CD4-positive, alpha-beta memory T cell (primary cell): Measurements from ENCODE around the gene FER. TPM values are rescaled to one million over a fixed set of nuclear protein-coding genes. Genes with fewer than 3 reads are reported as not detected.

Experiments used
- CTCF ChIA-PET: fragments of 350-600 bp; sonication (Branson Sonifier 250); formaldehyde crosslinking; loops from one replicate; lab custom pipeline; 2021; ENCODE audit warnings: inconsistent platforms; ENCODE audit not compliant: partially characterized antibody; lab: Charles Lee
- POLR2A ChIA-PET: fragments of 350-600 bp; sonication (Branson Sonifier 250); formaldehyde crosslinking; loops from one replicate; lab custom pipeline; 2021; ENCODE audit not compliant: partially characterized antibody; lab: Charles Lee
- DNase-seq, 5 donors: peaks; one replicate each; pipeline versions ENCODE4 v3.0.0 to v3.0.0-alpha.2; 2020 to 2022; ENCODE audit warnings: mixed read lengths in 1 of 5
- H3K27ac ChIP-seq: one replicate; pipeline ENCODE4 v1.7.0; 2013; ENCODE audit warnings: low read depth, low read length
- H3K27me3 ChIP-seq: 2 replicates; pipeline ENCODE4 v1.7.0; 2013; ENCODE audit warnings: mild to moderate bottlenecking, low read length, moderate library complexity; ENCODE audit not compliant: insufficient read depth
- H3K36me3 ChIP-seq: 2 replicates; pipeline ENCODE4 v1.7.0; 2013; ENCODE audit warnings: mild to moderate bottlenecking, low read length, moderate library complexity; ENCODE audit not compliant: insufficient read depth
- H3K4me1 ChIP-seq: 2 replicates; pipeline ENCODE4 v1.7.0; 2013; ENCODE audit warnings: mild to moderate bottlenecking, low read length, moderate library complexity; ENCODE audit not compliant: insufficient read depth
- H3K4me3 ChIP-seq, 2 donors: one replicate each; pipeline ENCODE4 v1.7.0; 2013; ENCODE audit warnings: low read length in 2 of 2, mild to moderate bottlenecking in 1 of 2
- H3K9me3 ChIP-seq, 2 donors: one replicate each; pipeline ENCODE4 v1.7.0; 2013; ENCODE audit warnings: low read length in 2 of 2, control low read depth in 1 of 2; ENCODE audit not compliant: control insufficient read depth in 1 of 2
- H3K27ac Mint-ChIP-seq, 7 donors: one replicate each; pipeline ENCODE4 v1.8.0; 2020 to 2021; ENCODE audit warnings: mixed read lengths in 7 of 7, mild to moderate bottlenecking in 6 of 7, inconsistent platforms in 3 of 7, moderate library complexity in 3 of 7
- H3K27me3 Mint-ChIP-seq, 2 donors: one replicate each; pipeline ENCODE4 v1.8.0; 2020 to 2021; ENCODE audit warnings: mixed read lengths in 2 of 2
- H3K36me3 Mint-ChIP-seq, 2 donors: one replicate each; pipeline ENCODE4 v1.8.0; 2020 to 2021; ENCODE audit warnings: mixed read lengths in 2 of 2, inconsistent platforms in 1 of 2, mild to moderate bottlenecking in 1 of 2
- H3K4me1 Mint-ChIP-seq, 4 donors: one replicate each; pipeline ENCODE4 v1.8.0; 2020 to 2021; ENCODE audit warnings: mixed read lengths in 4 of 4, mild to moderate bottlenecking in 1 of 4
- H3K4me3 Mint-ChIP-seq, 8 donors: one replicate each; pipeline ENCODE4 v1.8.0; 2020 to 2021; ENCODE audit warnings: mixed read lengths in 8 of 8, mild to moderate bottlenecking in 7 of 8, moderate library complexity in 6 of 8, inconsistent platforms in 3 of 8
- H3K9me3 Mint-ChIP-seq, 8 donors: one replicate each; pipeline ENCODE4 v1.8.0; 2020 to 2021; ENCODE audit warnings: mixed read lengths in 8 of 8, mild to moderate bottlenecking in 5 of 8, inconsistent platforms in 3 of 8, moderate library complexity in 1 of 8
- intact Hi-C: fragments of 100-400 bp; cut with micrococcal nuclease; formaldehyde crosslinking; loops from one replicate; pipeline ENCODE4 v1.15.1; 2023
- polyA plus RNA-seq, 2 donors: library from polyadenylated mRNA; unstranded; fragments of 300-500 nt; fragmentation: Illumina TruSeq; gene quantifications; one replicate each; pipeline ENCODE4 v1.2.3, GENCODE V29; 2021
- total RNA-seq, 2 experiments: library from RNA; stranded (reverse); gene quantifications; one replicate each; pipeline ENCODE4 v1.2.3, GENCODE V29; 2021

FER gene
- total and polyA plus RNA-seq, 4 experiments from 2014 or later: 6.1 to 11.3 (median 10.3) TPM

DNA sequence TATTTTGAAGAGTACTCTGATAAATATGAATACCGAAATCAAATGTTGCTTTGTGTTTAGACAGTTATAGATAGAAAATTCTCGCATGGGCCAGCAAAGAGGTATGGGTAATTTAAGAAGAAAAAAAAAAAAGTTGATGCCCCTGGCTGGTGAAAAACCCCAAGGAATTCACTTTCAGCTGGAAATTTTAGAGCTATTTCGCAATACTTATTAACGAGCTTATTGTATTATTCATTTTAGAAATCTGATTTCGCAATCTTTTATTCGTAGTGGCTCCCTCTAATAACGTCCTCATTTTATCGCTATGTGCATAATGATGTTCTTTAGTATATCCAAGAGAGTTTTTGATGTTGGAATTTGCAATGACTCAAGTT, 18.5 kb upstream of the FER start:
- H3K36me3 Mint-ChIP-seq: no peaks in the 10 kb centered on the region
- ChIA-PET POLR2A (interaction anchor here (1.0 to 2.0 kb wide), 3 partner anchors 19 to 681 kb away, joined by 4 to 13 read pairs (median 6); partner anchors contain the start of genes FER and PJA2), CTCF (interaction anchor here (1.2 kb wide), 2 partner anchors 19 to 29 kb away, joined by 3 to 5 read pairs; no protein-coding TSS in a partner anchor)
- H3K4me1 Mint-ChIP-seq: peaks cover 14 to 31% (median 23%) of the 10 kb centered on the region in 4 donors
- Histone ChIP-seq H3K4me3 (no peak overlapping the region), H3K36me3 (no peaks in the 10 kb centered on the region), H3K27ac (no peak overlapping the region), H3K27me3 (no peaks in the 10 kb centered on the region), H3K4me1 (peaks cover 8% of the 10 kb centered on the region), H3K9me3 (no peaks in the 10 kb centered on the region)
- H3K27ac Mint-ChIP-seq: peak overlapping the region in 2 of 7 donors; percentile 22 to 75
- H3K9me3 Mint-ChIP-seq: peaks cover 0 to 2% (median 0%) of the 10 kb centered on the region in 8 donors
- no peak for DNase-seq
- H3K27me3 Mint-ChIP-seq: peaks cover 11 to 19% of the 10 kb centered on the region in 2 donors
- H3K4me3 Mint-ChIP-seq: peak overlapping the region in 6 of 8 donors; percentile 38 to 87 (median 81)
- intact Hi-C loops: no loop called here

DNA sequence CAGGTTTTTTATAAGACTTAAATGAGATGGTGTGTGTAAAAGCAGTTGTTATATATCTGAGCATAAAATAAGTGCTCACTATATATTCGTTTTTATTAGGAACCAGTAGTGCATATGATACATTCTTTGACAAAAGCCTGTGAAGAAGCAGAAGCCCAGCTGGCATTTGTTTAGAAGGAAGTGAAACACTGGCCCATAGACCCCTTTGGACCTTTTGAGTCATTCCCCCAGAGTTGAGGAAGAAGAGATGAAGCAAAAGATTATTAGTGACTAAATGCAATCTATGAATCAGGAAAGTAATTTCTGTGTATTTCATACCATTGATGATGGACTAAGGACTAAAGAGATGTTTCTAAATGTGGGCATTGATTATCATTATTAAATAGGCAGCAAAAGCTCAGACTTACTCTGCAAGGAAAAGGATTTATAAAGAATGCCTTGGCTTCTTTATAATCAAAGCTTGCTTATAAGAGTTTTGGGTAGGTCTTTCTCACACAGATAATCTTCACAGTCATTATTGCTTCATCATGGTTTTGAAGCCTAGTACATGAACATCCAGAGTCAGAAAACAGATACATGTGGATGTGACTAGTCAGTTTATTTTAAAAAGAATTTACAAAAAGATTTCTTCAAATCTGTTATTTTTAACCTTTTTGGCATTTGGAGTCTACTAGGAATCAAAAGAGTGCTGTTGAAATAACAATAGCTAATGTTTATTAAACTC, 16.9 kb upstream of the FER start:
- H3K4me1 Mint-ChIP-seq: peaks cover 14 to 31% (median 23%) of the 10 kb centered on the region in 4 donors
- ChIA-PET CTCF (interaction anchor here (1.2 kb wide), 1 partner anchor 11 kb away, joined by 3 read pairs; no protein-coding TSS in a partner anchor), POLR2A (no interaction called here)
- H3K36me3 Mint-ChIP-seq: no peaks in the 10 kb centered on the region
- peaks cover 13 to 23% of the 10 kb centered on the region in 2 donors for H3K27me3 Mint-ChIP-seq
- H3K9me3 ChIP-seq: no peaks in the 10 kb centered on the region
- H3K4me1 ChIP-seq: peaks cover 8% of the 10 kb centered on the region
- no peak overlapping the region for H3K4me3 Mint-ChIP-seq
- H3K27ac ChIP-seq: no peak overlapping the region
- intact Hi-C loops: loop anchor here (10.0 kb wide), 1 partner anchor 1324 kb away; no protein-coding TSS in a partner anchor
- H3K27ac Mint-ChIP-seq: no peak overlapping the region
- H3K4me3 ChIP-seq: no peak overlapping the region
- DNase-seq: no peak
- no peaks in the 10 kb centered on the region for H3K36me3 ChIP-seq
- no peaks in the 10 kb centered on the region for H3K27me3 ChIP-seq
- H3K9me3 Mint-ChIP-seq: peaks cover 0 to 2% (median 0%) of the 10 kb centered on the region in 8 donors

DNA sequence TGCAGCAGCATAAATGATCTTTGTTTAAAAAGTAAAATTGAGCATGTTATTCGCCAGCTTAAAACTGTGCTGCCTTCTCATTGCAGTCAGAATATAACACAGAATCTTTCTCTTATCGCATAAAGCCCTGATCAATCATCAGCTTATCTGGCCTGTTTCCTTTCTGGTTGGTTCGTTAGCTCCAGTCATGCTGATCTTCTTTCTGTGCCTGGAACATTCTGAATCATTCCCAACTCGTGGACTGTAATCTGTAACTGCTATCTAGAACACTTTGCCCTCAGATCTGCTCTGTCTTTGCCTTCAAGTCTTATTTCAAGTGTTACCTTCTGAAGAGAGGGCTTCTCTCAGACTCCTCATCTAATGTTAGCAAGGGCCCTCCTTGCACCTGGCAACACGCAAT, 11.9 kb upstream of the FER start:
- Histone ChIP-seq H3K36me3 (no peaks in the 10 kb centered on the region), H3K9me3 (no peaks in the 10 kb centered on the region), H3K27ac (no peak overlapping the region), H3K27me3 (no peaks in the 10 kb centered on the region), H3K4me3 (no peak overlapping the region), H3K4me1 (no peaks in the 10 kb centered on the region)
- intact Hi-C loops: loop anchor here (10.0 kb wide), 1 partner anchor 1319 kb away; no protein-coding TSS in a partner anchor
- ChIA-PET CTCF (no interaction called here), POLR2A (no interaction called here)
- Mint-ChIP-seq H3K9me3 (no peaks in the 10 kb centered on the region), H3K4me3 (no peak overlapping the region), H3K27ac (no peak overlapping the region), H3K36me3 (no peaks in the 10 kb centered on the region), H3K4me1 (no peaks in the 10 kb centered on the region), H3K27me3 (peaks cover 16 to 28% of the 10 kb centered on the region in 2 donors)
- no peak for DNase-seq

DNA sequence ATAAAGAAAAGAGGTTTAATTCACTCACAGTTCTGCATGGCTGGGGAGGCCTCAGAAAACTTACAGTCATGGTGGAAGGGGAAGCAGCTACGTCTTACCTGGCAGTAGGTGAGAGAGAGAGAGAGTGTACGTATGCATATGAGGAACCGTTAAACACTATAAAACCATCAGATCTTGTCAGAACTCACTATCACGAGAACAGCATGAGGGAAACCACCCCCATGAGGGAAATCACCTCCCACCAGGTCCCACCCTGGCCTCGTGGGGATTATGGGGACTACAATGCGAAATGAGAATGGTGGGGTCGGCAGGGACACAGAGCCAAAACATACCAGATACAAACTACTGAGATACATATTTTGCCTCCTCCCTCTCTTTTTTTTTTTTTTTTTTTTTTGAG, 10.8 kb upstream of the FER start:
- no peak for DNase-seq
- no peaks in the 10 kb centered on the region for H3K27me3 ChIP-seq
- H3K4me3 ChIP-seq: no peak overlapping the region
- H3K36me3 ChIP-seq: no peaks in the 10 kb centered on the region
- no peaks in the 10 kb centered on the region for H3K4me1 ChIP-seq
- H3K36me3 Mint-ChIP-seq: no peaks in the 10 kb centered on the region
- H3K9me3 Mint-ChIP-seq: no peaks in the 10 kb centered on the region
- ChIA-PET POLR2A (no interaction called here), CTCF (no interaction called here)
- no peak overlapping the region for H3K27ac Mint-ChIP-seq
- H3K4me1 Mint-ChIP-seq: no peaks in the 10 kb centered on the region
- H3K4me3 Mint-ChIP-seq: no peak overlapping the region
- intact Hi-C loops: loop anchor here (10.0 kb wide), 1 partner anchor 1318 kb away; no protein-coding TSS in a partner anchor
- peaks cover 19 to 31% of the 10 kb centered on the region in 2 donors for H3K27me3 Mint-ChIP-seq
- no peaks in the 10 kb centered on the region for H3K9me3 ChIP-seq
- no peak overlapping the region for H3K27ac ChIP-seq

DNA sequence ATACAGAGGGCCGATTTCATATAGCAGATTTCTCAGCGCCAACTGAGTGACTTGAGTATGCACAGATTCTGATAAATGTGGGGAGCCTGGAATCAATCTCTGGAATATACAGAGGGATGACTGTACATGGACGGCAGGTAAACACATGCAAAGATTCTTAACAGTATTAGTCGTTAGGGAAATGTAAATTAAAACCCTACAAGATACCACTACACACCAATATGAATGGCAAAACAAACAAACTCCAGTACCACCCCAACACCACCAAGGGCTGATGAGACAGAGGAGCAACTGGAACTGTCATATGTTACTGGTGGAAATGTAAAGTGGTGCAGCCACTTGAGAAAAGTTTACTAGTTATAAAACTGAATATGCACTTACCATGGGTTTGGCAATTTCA, 8.3 kb upstream of the FER start:
- CTCF ChIA-PET: no interaction called here
- Mint-ChIP-seq H3K27me3 (peaks cover 16 to 19% of the 10 kb centered on the region in 2 donors), H3K4me3 (no peak overlapping the region), H3K27ac (no peak overlapping the region), H3K36me3 (no peaks in the 10 kb centered on the region), H3K4me1 (no peaks in the 10 kb centered on the region), H3K9me3 (no peaks in the 10 kb centered on the region)
- Histone ChIP-seq H3K36me3 (no peaks in the 10 kb centered on the region), H3K27me3 (no peaks in the 10 kb centered on the region), H3K4me3 (no peak overlapping the region), H3K27ac (no peak overlapping the region), H3K4me1 (no peaks in the 10 kb centered on the region), H3K9me3 (no peaks in the 10 kb centered on the region)
- DNase-seq: no peak
- POLR2A ChIA-PET: no interaction called here
- intact Hi-C loops: loop anchor here (10.0 kb wide), 1 partner anchor 1315 kb away; no protein-coding TSS in a partner anchor

DNA sequence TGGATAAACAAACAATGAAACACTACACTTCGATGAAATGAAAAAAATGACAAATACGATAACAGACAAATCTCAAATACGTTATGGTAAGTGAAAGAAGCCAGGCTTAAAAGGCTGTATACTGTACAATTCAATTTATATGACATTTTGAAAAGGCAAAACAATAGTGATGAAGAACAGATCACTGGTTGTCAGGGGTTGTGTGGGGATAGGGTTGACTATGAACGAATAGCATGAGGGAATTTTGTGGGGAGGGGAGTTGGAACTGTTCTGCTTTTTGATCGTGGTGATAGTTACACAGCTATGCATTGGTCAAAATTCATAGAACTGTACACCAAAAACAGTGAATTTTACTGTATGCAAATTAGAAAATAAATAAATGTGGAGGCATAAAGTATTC, 7.8 kb upstream of the FER start:
- no peak for DNase-seq
- Histone ChIP-seq H3K4me1 (no peaks in the 10 kb centered on the region), H3K36me3 (no peaks in the 10 kb centered on the region), H3K9me3 (no peaks in the 10 kb centered on the region), H3K27me3 (no peaks in the 10 kb centered on the region), H3K4me3 (no peak overlapping the region), H3K27ac (no peak overlapping the region)
- intact Hi-C loops: loop anchor here (10.0 kb wide), 1 partner anchor 1315 kb away; no protein-coding TSS in a partner anchor
- peaks cover 16 to 19% of the 10 kb centered on the region in 2 donors for H3K27me3 Mint-ChIP-seq
- no peak overlapping the region for H3K4me3 Mint-ChIP-seq
- no peaks in the 10 kb centered on the region for H3K4me1 Mint-ChIP-seq
- H3K36me3 Mint-ChIP-seq: no peaks in the 10 kb centered on the region
- ChIA-PET POLR2A (no interaction called here), CTCF (no interaction called here)
- H3K9me3 Mint-ChIP-seq: no peaks in the 10 kb centered on the region
- H3K27ac Mint-ChIP-seq: no peak overlapping the region

DNA sequence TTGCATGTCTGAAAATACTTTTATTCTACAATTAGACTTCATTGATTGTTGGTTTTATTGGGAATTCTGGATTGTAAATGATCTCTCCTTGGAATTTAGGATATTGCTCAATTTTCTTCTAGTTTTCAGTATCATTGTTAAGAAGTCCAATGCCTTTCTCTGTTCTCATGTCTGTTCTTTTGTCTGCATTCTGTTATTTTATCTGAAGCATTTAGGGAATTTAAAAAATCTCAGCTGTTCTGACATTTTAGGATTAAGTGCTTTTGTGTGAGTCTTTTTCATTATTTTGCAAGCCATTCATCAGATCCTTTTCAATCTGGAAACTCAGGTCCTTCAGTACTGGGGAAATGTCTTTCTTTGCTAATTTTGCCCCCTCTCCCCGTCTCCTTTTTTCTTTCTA, 4.4 kb upstream of the FER start:
- H3K4me3 ChIP-seq: no peak overlapping the region
- DNase-seq: no peak
- H3K27me3 Mint-ChIP-seq: peaks cover 8 to 15% of the 10 kb centered on the region in 2 donors
- peaks cover 4 to 11% (median 6%) of the 10 kb centered on the region in 4 donors for H3K4me1 Mint-ChIP-seq
- intact Hi-C loops: no loop called here
- H3K36me3 ChIP-seq: no peaks in the 10 kb centered on the region
- H3K9me3 ChIP-seq: no peaks in the 10 kb centered on the region
- CTCF ChIA-PET: no interaction called here
- no peak overlapping the region for H3K27ac Mint-ChIP-seq
- no peaks in the 10 kb centered on the region for H3K9me3 Mint-ChIP-seq
- peaks cover 0 to 3% of the 10 kb centered on the region in 2 donors for H3K36me3 Mint-ChIP-seq
- no peaks in the 10 kb centered on the region for H3K27me3 ChIP-seq
- POLR2A ChIA-PET: no interaction called here
- H3K27ac ChIP-seq: no peak overlapping the region
- H3K4me3 Mint-ChIP-seq: no peak overlapping the region
- H3K4me1 ChIP-seq: peaks cover 13% of the 10 kb centered on the region
